Panc1 (cell line): Measurements from ENCODE around the gene RNF121.

Source experiments
- CTCF ChIP-seq: fragments of 450-650 bp; IDR thresholded peaks from 2 replicates; pipeline ENCODE4 v1.5.1; 2017; ENCODE audit warnings: mild to moderate bottlenecking
- REST ChIP-seq, 2 experiments: IDR thresholded peaks; 2 replicates each; pipeline ENCODE4 v1.6.1; 2011 to 2012; ENCODE audit warnings: low read depth in 2 of 2, control low read depth in 1 of 2, low read length in 1 of 2, mild to moderate bottlenecking in 1 of 2, moderate library complexity in 1 of 2; ENCODE audit not compliant: insufficient read depth in 1 of 2

- TF ChIP-seq REST (IDR thresholded peaks at IDR 0.05; ENCODE audit: insufficient read depth in 1 of 2, low read depth in 2 of 2, low read length in 1 of 2): no peak
- TF ChIP-seq CTCF: no peak
Measured at GRCh38 chr11:72002841-72003775, 74.3 kb downstream of the RNF121 start.
